ENCODE data around the gene PAX8.
"Not testable (repeated sequence)": the region's sequence is repeated elsewhere in the genome, so short reads cannot be mapped to it uniquely, and the experiment has no call there.

DNA sequence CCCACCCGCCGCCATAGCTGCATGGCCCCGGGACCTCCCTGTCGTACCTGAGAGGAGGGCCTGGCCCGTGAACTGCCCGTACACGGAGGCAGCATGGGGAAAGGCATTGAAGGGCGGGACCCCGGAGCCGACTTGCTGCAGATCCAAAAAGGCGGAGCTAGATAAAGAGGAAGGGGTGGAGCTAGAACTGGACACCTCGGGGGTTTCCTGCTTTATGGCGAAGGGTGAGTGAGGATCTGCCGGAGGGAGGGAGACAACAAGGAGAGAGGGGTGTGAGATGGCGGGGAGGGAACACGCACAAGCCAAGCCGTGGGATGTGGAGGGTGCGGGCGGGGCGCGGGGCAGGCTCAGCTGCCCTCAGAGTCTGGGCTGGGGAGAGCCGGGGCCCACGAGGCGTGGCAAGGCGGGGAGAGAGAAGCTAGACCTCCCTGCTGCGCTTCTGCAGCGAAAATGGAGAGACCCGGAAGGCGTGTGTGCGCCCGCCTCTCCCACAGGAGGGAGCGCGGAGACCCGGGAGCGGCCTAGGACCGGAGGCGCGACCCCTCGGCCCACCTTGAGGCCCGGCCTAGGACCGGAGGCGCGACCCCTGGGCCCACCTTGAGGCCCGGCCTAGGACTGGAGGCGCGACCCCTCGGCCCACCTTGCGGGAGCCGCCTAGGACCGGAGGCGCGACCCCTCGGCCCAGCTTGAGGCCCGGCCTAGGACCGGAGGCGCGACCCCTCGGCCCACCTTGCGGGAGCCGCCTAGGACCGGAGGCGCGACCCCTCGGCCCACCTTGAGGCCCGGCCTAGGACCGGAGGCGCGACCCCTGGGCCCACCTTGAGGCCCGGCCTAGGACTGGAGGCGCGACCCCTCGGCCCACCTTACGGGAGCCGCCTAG, 43.1 kb downstream of the PAX8 start:
- not testable (repeated sequence) for TF ChIP-seq POLR2A (IDR thresholded peaks at IDR 0.05; ENCODE audit: low read depth); EP300 (IDR thresholded peaks at IDR 0.05)
